Measurements from ENCODE around the gene SRCAP.
"Not testable (repeated sequence)": the region's sequence is repeated elsewhere in the genome, so short reads cannot be mapped to it uniquely, and the experiment has no call there.

The SRCAP gene

GRCh38 chr16:30699615-30700099 is 686 bp downstream of the SRCAP start:
- DNase-seq (ENCODE audit: low read depth): peak; percentile 27
- TF ChIP-seq, protein P1, sequence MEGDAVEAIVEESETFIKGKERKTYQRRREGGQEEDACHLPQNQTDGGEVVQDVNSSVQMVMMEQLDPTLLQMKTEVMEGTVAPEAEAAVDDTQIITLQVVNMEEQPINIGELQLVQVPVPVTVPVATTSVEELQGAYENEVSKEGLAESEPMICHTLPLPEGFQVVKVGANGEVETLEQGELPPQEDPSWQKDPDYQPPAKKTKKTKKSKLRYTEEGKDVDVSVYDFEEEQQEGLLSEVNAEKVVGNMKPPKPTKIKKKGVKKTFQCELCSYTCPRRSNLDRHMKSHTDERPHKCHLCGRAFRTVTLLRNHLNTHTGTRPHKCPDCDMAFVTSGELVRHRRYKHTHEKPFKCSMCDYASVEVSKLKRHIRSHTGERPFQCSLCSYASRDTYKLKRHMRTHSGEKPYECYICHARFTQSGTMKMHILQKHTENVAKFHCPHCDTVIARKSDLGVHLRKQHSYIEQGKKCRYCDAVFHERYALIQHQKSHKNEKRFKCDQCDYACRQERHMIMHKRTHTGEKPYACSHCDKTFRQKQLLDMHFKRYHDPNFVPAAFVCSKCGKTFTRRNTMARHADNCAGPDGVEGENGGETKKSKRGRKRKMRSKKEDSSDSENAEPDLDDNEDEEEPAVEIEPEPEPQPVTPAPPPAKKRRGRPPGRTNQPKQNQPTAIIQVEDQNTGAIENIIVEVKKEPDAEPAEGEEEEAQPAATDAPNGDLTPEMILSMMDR (IDR thresholded peaks at IDR 0.05; ENCODE audit: insufficient read depth, low read depth, low read length, missing control alignments): no peak
- H3K4me3 ChIP-seq (ENCODE audit: low read length): peak overlapping the region; percentile 92

DNA sequence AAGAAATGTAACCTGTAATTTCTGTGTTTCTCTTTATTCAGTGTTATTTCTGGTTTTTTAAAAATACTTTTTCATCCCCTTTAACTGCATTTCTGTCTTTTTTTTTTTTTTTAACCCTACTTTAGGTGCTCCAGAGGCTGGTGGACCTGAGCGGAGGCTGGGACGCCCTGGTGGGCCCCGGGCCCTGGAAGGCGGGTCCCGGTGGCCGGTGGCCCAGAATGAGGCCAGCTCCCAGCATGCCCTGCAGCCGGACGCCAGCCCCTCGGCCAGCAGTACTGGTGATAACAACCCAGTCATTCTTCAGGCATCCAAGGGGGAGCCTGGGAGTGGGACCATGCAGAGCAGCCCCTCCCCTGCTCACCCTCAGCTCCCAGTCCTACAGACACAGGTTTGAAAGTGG is 1.5 kb downstream of the SRCAP start:
- no peak for DNase-seq (ENCODE audit: low read depth)
- TF ChIP-seq, protein P1 (IDR thresholded peaks at IDR 0.05; ENCODE audit: insufficient read depth, low read depth, low read length, missing control alignments): no peak
- no peak overlapping the region for H3K4me3 ChIP-seq (ENCODE audit: low read length)

DNA sequence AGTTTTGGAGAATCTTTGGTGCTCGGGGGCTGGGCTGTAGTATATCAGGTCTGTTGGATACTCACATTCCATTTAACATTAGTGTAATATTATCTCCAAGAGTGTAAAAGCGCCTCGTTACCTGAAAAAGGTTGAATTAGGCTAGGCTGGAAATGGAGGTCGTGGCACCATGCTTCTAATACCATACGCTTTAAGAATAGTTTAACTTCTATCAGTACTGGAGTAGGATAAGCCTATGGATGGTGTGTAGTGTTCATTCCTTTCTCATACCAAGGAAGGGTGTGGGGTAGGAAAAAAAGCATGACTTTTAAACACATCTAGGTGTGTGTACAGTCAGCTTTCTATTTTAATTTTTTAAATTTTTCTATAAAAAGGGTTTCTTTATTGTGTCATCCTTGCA is 2.0 kb downstream of the SRCAP start:
- TF ChIP-seq, protein P1 (IDR thresholded peaks at IDR 0.05; ENCODE audit: insufficient read depth, low read depth, low read length, missing control alignments): no peak
- DNase-seq (ENCODE audit: low read depth): no peak
- no peak overlapping the region for H3K4me3 ChIP-seq (ENCODE audit: low read length)

- H3K4me3 ChIP-seq (ENCODE audit: low read length); DNase-seq (ENCODE audit: low read depth): not testable (repeated sequence)
These were observed 4.1 kb downstream of the SRCAP start for GRCh38 chr16:30703071-30703470.

- DNase-seq (ENCODE audit: low read depth): no peak
- TF ChIP-seq, protein P1 (IDR thresholded peaks at IDR 0.05; ENCODE audit: insufficient read depth, low read depth, low read length, missing control alignments): no peak
- no peak overlapping the region for H3K4me3 ChIP-seq (ENCODE audit: low read length)
These were observed 5.0 kb downstream of the SRCAP start for GRCh38 chr16:30703971-30704370.

GRCh38 chr16:30706046-30706445 is 7.1 kb downstream of the SRCAP start:
- TF ChIP-seq, protein P1 (IDR thresholded peaks at IDR 0.05; ENCODE audit: insufficient read depth, low read depth, low read length, missing control alignments): no peak
- no peak overlapping the region for H3K4me3 ChIP-seq (ENCODE audit: low read length)
- DNase-seq (ENCODE audit: low read depth): no peak

DNA sequence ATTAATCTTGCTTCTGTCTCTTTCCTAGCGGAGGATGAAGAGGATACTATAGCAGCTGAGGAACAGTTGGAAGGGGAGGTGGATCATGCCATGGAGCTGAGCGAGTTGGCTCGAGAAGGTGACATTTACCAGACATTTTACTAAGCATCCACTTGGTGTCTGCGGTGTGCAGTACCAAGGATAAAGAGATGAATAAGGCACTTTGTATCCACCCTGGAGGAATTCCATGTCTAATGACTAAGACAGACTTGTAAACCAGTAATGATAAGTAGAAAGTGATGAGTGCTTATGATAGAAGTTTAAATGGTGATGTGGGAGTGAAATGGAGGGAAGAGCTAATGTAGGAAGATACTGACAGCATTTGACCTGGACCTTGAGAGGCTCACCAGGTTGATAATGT is 12.0 kb downstream of the SRCAP start:
- TF ChIP-seq, protein P1 (IDR thresholded peaks at IDR 0.05; ENCODE audit: insufficient read depth, low read depth, low read length, missing control alignments): no peak
- DNase-seq (ENCODE audit: low read depth): no peak

More for the DNA sequence above, 12.0 kb downstream of the SRCAP start:
- H3K4me3 ChIP-seq (ENCODE audit: low read length): no peak overlapping the region

All from epithelial cell of esophagus (primary cell).